Right ventricle myocardium superior (tissue), 1 donor: ENCODE results near the gene SLC22A16. TPM values are rescaled to one million over a fixed set of nuclear protein-coding genes. Genes with fewer than 3 reads are reported as not detected.
"Not testable (repeated sequence)": the region's sequence is repeated elsewhere in the genome, so short reads cannot be mapped to it uniquely, and the experiment has no call there.

Source experiments
- ATAC-seq: fragments of 200-7000 bp; cut with Tn5 transposase; one replicate; pipeline ENCODE4 v1.9.1; 2020; ENCODE audit warnings: mild to moderate bottlenecking; ENCODE audit not compliant: poor library complexity
- DNase-seq: peaks from one replicate; pipeline ENCODE4 v3.0.0-alpha.2; 2020
- intact Hi-C: fragments of 100-400 bp; cut with DNase I; formaldehyde crosslinking; loops from one replicate; pipeline ENCODE4 v1.11.2; 2022
- total RNA-seq: library from RNA; stranded (reverse); fragmentation: NEBNext Ultra II Directional; extraction: Animal tissue kit (Norgen Biotek cat#: 25700); gene quantifications from one replicate; pipeline ENCODE4 v1.2.1, GENCODE V29; 2021
- donor health status: DM: no; HTN: yes; CAD: no; lungs with severe emphysema.

The SLC22A16 gene
- total RNA-seq, 1 donor from 2014 or later = not detected

DNA sequence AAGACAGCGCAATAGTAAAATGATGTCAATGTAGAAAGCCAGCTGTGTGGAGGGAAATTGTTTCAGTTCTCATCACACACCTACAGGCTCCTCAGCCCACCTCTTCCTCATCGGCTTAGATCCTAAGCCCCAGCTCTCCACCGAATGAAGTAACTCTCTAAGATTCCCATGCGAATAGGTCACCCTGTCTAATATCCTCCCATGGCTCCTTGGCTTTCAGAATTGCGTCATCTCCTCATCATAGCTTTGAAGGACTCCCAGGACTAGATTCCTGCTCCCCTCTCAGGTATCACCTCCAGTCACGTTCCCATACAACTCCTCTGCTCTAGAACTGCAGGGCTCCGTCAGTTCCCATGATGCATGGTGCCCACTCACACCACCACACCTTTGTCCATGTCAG lies 16.2 kb upstream of the SLC22A16 start:
- intact Hi-C loops = no loop called here
- ATAC-seq (no peak), DNase-seq (no peak)

DNA sequence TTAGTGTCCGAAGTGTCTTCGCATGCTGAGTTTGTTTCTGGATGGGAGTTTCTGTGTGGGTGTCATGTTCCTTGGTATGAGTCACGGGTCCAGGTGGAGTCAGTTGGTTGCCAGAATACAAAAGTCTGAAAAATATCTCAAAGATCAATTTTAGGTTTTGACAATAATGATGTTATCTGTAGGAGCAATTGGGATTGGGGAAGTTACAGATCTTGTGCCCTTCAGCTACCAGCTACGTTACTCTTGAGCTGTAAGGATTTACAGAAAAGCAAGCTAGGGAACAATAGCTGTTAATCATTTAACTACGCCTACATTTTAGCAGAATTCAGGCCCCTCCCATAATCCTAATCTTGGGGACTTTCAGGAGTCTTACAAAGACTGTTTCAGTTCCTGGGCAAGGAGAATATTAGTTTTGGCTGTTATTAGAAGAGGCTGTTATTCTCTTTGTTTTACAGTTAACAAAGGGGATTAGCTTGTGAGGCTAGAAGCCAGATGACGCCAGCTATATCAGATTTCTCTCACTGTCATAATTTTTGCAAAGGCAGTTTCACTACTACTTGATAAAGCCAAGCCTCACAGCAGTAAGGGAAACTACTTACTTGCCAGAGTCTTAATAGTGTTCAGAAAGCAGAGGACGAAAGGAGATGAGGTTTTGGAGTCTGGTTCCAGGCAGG lies 15.4 kb upstream of the SLC22A16 start:
- no peak for DNase-seq
- no peak for ATAC-seq
- intact Hi-C loops = no loop called here

DNA sequence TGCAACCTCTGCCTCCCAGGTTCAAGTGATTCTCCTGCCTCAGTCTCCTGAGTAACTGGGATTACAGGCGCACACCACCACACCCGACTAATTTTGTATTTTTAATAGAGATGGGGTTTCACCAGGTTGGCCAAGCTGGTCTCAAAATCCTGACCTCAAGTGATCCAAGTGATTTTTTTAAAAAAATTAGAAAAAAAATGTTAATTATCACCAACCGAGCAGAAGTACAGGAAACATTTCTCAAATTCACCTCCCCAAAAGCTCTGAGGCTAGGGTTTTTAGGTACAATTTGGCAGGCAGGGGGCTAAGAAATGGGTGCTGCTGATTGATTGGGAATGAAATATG lies 14.9 kb upstream of the SLC22A16 start:
- ATAC-seq = no peak
- intact Hi-C loops = no loop called here
- DNase-seq = no peak

DNA sequence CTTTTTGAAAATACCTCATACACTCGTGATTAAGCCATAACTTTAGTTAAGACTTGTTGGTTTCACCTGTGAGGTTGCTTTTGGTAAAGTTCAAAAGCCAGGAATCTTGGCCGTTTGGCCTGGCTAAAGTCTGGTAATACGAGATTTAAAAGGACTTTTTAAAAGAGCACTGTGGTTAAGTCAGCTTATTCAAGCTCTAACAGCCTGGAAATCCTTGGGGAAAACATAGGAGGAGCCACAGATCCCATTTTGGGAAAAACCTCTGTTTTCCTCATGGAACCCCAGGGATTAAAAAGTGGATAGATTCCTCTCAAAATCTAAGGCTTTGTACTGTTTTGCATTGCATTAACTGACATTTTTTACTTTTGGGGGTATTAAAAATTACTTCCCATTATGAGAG lies 13.7 kb upstream of the SLC22A16 start:
- intact Hi-C loops = no loop called here
- DNase-seq = no peak
- ATAC-seq = no peak

DNA sequence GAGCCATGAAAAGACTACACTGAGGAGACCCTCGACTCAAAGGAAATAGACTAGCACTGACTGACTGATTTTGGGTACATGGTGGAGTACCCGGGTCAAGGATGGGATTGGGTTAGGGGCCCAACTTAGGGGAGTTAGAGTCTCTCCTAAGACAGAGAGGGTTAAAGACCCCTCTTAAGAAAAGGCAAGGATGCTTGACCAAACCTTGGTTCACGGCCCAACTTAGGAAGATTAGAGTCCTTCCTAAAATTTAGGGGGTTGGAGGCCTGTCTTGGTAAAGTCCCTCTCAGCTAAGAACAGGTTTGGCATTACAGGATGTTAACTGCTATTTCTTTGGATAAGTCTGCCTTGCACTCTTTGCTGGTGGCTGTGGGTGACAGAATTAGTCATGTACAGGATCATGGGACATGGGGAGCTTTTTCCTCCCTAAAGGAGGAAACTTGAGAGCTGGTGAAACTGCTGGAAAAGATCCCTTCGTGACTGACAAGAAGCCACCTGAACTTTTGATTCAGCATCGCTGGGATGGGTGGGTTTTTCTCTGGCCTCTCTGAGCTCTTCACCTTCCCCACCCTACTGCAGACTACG lies 12.3 kb upstream of the SLC22A16 start:
- ATAC-seq (no peak), DNase-seq (no peak)
- intact Hi-C loops = no loop called here

DNA sequence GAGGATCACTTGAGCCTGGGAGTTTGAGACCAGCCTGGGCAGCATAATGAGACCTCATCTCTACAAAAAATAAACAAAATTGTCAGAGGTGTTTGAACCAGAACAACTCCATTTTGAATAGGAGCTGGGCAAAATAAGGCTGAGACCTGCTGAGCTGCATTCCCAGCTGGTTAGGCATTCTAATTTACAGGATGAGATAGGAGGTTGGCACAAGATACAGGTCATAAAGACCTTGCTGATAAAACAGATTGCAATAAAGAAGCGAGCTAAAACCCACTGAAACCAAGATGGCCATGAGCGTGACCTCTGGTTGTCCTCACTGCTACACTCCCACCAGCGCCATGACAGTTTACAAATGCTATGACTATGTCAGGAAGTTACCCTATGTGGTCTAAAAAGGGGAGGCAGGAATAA lies 11.6 kb upstream of the SLC22A16 start:
- ATAC-seq, intact Hi-C loops: not testable (repeated sequence)

DNA sequence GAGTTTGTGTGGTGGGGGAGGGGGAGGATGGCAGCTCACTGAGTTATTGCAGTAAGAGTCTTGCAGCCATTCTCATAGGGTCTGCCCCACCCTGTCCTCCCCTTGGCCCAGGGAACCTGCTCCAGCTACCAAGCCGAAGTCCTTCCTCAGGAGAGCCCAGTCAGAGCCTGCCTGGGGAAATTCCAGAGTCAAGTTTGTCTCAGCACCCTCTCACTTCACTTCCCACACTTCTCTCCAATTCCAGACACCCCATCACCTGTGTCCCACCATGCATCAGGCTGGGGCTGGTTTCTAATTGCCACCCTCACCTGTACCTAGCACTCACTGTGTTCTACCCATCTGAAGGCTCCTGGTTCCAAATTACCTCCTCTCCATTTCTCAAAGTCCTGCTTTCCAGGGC lies 10.3 kb upstream of the SLC22A16 start:
- no peak for DNase-seq
- no peak for ATAC-seq
- intact Hi-C loops = no loop called here

More for the DNA sequence above, 11.6 kb upstream of the SLC22A16 start:
- not testable (repeated sequence) for DNase-seq

DNA sequence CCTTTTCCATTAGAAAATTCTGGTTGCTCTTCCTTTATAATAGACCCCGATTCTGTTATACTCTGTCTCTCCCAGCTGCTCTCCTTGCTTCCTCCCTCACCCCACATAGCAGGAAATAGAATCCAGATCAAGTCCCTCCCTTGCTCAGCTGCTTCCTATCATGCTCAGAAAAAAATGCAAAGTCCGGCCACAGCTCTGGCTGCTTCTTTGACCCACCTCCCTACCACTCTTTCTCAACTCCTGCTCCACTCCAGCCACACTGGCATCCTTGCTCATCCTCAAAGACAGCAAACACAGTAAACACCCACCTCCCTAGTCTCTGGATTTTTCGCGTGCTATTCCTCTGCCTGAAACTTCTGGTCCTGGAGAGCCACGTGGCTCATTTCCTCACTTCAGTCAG lies 9.1 kb upstream of the SLC22A16 start:
- ATAC-seq (no peak), DNase-seq (no peak)

DNA sequence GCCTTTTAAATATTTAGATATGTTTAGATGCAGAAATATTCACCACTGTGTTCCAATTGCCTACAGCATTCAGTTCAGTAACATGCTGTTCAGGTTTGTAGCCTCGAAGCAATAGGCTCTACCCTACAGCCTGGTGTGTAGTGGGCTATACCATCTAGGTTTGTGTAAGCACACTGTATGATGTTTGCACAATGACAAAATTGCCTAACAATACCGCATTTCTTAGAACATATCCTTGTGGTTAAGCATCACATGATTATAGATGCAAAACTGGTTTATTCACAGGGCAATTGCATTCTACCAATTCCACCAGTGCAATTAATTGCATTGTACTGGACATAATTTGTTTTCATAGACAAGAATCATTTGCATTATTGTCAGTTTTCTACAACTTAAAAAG lies 7.9 kb upstream of the SLC22A16 start:
- ATAC-seq (no peak), DNase-seq (no peak)
- intact Hi-C loops = no loop called here

More for the DNA sequence above, 9.1 kb upstream of the SLC22A16 start:
- intact Hi-C loops = no loop called here

DNA sequence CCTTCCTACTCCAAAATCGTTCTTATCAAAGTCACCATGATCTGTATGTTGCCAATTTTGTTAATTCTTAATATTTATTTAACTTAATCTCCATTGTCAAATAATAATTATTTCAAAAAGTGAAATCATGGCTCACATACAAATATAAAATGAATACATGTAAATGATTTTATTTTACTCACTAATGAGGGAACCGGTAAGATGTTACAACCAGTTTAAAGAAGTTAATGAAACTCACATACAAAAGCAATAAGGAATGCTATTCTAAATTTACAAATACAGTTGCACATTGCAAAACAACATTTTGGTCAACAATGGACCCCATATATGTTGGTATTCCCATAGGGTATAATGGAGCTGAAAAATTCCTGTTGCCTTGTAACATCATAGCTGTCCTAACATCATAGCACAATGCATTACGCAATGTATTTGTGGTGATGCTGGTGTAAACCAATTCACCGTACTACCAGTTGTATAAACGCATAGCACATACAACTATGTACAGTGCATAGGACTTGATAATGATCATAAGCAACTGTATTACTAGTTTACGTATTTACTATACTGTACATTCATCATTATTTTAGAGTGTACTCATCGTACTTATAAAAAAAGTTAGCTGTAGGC lies 6.5 kb upstream of the SLC22A16 start:
- intact Hi-C loops = no loop called here
- ATAC-seq (no peak), DNase-seq (no peak)

DNA sequence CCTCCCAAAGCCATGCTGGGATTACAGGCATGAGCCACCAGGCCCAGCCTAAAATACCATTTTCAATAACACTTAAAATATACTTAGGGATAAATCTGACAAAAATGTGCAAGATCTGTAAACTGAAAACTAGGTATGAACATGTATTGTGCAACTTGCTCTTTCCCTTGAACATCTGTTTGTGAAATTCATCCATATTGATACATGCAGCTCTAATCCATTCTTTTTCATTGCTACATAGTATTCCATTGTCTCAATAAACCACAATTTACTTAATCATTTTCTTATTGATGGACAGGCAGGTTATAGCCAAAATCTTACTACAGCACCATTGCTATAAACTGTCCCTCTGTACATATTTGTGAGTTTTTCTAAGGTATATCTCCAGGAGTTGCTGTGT lies 4.7 kb upstream of the SLC22A16 start:
- no peak for ATAC-seq
- intact Hi-C loops = no loop called here
- no peak for DNase-seq

DNA sequence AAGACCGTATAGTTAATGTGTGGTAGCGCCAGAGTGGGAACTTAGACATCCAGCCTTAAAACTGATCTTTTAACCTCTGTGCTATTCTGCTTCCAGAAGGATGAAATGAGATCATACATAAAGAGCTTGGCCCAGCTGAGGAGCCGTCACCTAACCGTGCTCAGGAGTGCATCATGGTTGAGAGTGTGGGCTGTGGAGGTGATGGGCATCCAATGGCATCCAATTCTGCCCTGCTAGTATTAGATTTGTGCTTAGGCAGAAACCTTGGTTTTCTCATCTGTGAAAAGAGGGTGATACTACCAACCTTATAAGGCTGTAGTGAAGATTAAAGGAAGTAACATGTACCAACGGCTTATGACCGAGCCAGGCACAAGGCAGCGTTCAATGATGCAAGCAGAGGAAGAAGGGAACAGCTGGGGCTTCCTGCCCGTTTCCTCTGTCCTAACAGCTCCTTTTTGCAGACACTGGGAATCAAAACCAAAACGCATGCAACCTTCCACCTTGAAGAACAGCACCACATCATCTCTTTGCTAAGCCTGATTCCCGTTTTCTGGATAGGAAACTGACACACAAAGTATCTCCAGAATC lies 1.3 kb downstream of the SLC22A16 start:
- ATAC-seq = peak; percentile 79
- intact Hi-C loops = no loop called here
- peak; percentile 56 for DNase-seq

DNA sequence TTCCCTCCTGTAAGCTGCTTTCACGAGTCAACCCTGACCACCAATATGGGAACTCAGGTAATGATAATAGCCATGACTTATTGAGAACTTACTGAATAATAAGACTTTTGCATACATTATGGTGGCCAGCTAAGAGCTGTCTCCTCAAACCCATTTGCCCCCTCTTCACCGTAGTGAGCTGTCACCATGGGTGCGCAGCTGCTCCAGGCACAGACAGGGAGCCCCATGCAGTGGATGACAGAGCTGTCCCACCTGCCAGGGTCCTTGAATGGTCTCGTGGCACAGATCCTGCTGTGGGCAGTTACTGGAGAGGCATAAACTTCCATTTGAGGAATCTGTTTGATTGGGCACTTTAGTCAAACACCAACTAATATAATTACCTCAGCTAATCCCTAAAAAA lies 1.9 kb downstream of the SLC22A16 start:
- ATAC-seq (no peak), DNase-seq (no peak)
- intact Hi-C loops = no loop called here

DNA sequence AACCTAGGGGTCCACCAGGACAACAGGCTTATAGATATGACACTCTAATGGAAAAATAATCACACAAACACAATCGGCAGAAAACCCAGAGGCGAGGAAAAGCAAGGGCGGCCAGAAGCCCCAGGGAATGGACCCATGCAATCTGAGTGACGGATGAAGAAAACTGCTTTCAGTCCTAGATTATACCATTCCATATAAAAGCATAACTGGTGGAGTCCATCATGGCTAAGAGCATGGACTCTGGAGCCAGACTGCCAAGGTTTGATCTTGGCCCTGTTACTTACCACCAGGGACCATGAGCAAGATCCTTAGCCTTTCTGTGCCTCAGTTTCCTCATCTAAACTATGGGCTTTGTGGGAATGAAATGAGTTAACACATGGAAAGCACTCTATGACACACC lies 3.7 kb downstream of the SLC22A16 start:
- intact Hi-C loops = no loop called here
- no peak for DNase-seq
- no peak for ATAC-seq

DNA sequence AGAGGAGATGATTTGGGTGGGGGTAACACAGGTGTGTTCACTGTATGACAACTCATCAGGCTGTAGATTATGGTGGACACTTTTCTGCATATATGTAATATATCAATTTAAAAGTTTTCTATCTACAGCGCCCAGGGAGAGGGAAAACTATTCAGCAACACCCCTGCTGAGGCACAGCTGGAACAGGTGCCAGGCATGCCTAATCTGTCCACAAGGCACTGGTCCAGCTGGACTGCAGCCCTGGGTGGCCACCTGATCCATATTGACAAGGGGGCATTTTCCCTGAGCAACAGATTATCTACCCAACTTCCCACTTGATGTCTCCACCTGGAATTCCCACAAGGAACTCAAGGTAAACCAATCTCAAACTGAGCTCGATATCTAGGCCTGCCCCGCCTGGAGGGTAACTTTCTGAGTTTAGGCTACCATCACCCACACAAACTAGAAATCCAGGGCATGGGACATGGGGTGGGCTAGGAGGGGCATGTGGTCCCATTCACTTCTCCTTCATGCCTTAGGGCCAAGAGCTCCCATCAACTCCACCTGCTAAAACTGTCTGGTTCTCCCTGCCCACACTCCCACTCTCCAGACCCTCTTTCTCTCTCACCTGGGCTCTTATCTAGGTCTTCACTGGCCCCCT lies 4.6 kb downstream of the SLC22A16 start:
- DNase-seq (no peak), ATAC-seq (no peak)
- intact Hi-C loops = no loop called here

DNA sequence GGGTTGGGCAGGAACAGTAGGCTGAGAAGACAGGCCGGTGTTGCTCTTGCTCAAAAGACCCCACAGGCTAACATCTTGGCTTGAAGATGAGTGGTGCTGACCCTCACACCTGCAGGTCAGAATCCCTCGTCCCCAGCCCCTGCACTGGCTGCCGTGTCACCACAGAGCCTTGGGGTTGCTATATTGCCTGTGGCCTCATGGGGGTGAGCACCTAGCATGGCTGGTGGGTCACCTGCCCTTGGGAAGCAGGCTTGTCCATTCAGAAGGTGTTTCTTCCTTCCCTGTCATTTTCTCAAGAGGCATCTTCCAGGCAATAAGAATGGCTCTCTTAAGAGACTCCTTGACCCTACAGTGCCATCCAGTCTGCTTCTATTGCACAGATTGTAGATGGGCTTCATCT lies 7.7 kb downstream of the SLC22A16 start:
- ATAC-seq (no peak), DNase-seq (no peak)
- intact Hi-C loops = no loop called here

DNA sequence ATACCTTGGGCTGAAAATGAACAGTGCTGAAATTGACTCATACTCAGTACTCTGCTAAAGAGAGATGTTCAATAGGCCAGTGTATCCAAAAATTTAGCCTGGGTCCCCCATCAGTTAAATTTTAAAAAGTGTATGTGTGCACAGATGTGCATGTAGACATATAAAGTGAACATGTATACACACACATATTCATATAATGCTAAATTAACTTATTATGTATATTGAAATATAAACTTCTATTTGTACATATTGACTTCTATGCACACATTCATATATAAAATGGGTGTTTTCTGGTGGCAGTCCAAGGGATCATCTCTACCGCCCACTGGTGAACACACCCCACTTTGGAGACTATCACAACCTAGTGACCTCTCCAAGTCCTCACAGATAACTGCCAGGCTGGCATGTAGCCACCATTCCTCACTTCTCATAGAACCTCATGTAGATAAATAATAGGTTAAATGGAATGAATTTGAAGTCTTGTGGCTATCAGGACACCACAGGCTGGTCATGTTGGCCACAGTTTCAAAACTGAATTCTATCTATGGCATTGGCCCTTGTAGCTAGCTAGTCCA lies 8.8 kb downstream of the SLC22A16 start:
- intact Hi-C loops = no loop called here
- no peak for ATAC-seq
- DNase-seq = no peak

DNA sequence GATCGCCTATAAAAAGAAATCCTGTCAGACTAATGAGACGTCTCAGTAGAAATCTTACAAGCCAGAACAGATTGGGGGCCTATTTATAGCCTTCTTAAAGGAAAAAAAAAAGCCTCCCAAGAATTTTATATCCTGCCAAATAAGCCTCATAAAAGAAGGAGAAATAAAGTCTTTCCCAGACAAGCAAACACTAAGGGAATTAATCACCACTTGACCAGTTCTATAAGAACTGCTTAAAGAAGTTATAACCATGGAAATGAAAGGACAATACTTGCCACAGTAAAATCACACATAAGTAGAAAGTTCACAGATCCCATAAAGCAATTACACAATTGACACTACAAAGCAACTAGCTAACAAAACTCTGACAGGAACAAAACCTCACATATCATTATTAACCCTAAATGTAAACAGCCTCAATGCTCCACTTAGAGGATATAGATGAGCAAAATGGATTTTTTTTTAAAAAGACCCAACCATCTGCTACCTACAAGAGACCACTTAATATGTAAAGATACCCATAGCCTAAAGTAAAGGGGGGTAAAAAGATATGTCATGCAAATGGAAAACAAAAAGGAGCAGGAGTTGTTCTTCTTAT lies 13.4 kb downstream of the SLC22A16 start:
- intact Hi-C loops = no loop called here
- DNase-seq (no peak), ATAC-seq (no peak)

DNA sequence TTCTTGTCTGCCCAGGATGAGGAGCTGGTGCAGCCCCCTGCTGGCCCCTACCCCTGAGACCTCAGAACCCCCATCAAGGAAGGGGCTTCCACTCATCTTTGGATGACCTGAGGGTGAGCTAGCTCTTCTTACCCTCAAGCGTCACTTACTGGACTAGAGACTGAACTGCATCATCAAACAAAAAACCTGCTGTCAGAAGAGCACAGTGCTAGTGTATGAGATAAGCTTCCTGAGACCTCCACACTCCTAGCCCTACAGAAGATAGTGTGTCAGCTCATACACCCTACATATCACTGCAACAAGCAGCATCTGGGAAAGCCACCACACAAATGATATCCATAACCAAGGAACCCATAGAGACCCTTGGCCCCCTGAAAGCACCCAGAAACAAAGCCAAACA lies 15.0 kb downstream of the SLC22A16 start:
- DNase-seq (no peak), ATAC-seq (no peak)
- intact Hi-C loops = no loop called here
